PFSK-1 (cell line): ENCODE measurements around the gene RERE.

Experiments
- FOXP2 ChIP-seq: optimal IDR thresholded peaks from 2 replicates; pipeline ENCODE3; 2011; ENCODE audit warnings: borderline replicate concordance, control low read depth, inconsistent platforms; ENCODE audit not compliant: insufficient read depth; ENCODE audit errors: extremely low read length, extremely low read depth
- POLR2AphosphoS5 ChIP-seq: IDR thresholded peaks from 2 replicates; pipeline ENCODE4 v1.6.1; 2012; ENCODE audit warnings: low read depth, mild to moderate bottlenecking, control low read depth, low read length, moderate library complexity
- REST ChIP-seq, 2 experiments: IDR thresholded peaks; 2 replicates each; pipeline versions ENCODE4 v1.6.1 to v1.8.0; 2011 to 2012; ENCODE audit warnings: low read depth in 2 of 2, low read length in 2 of 2, control low read depth in 1 of 2, inconsistent platforms in 1 of 2, mild to moderate bottlenecking in 1 of 2, moderate library complexity in 1 of 2; ENCODE audit not compliant: insufficient read depth in 1 of 2
- SIN3A ChIP-seq: IDR thresholded peaks from 2 replicates; pipeline ENCODE4 v1.6.1; 2012; ENCODE audit warnings: mild to moderate bottlenecking, low read length, moderate library complexity, borderline replicate concordance; ENCODE audit not compliant: insufficient read depth
- TAF1 ChIP-seq: IDR thresholded peaks from 2 replicates; pipeline ENCODE4 v1.6.1; 2012; ENCODE audit warnings: low read length, control low read depth, borderline replicate concordance; ENCODE audit not compliant: insufficient read depth

Gene RERE

GRCh38 chr1:8790987-8791386, 26.5 kb downstream of the RERE start:
- no peak for TF ChIP-seq TAF1
- no peak for TF ChIP-seq FOXP2
- no peak for TF ChIP-seq POLR2AphosphoS5
- TF ChIP-seq SIN3A, result no peak
- no peak for TF ChIP-seq REST (IDR thresholded peaks at IDR 0.05; ENCODE audit: insufficient read depth in 1 of 2, low read depth in 2 of 2, low read length in 2 of 2)

- TF ChIP-seq POLR2AphosphoS5 (no peak), TAF1 (no peak), REST (IDR thresholded peaks at IDR 0.05; ENCODE audit: insufficient read depth in 1 of 2, low read depth in 2 of 2, low read length in 2 of 2) (no peak), FOXP2 (no peak), SIN3A (no peak)
Observed at GRCh38 chr1:8790478-8790877, 27.0 kb downstream of the RERE start.

GRCh38 chr1:8789314-8790214, 27.9 kb downstream of the RERE start:
- TF ChIP-seq REST (IDR thresholded peaks at IDR 0.05; ENCODE audit: insufficient read depth in 1 of 2, low read depth in 2 of 2, low read length in 2 of 2) (no peak), POLR2AphosphoS5 (no peak), TAF1 (no peak), SIN3A (no peak), FOXP2 (no peak)

GRCh38 chr1:8787218-8787617, 30.2 kb downstream of the RERE start:
- no peak for TF ChIP-seq SIN3A
- TF ChIP-seq TAF1, result no peak
- TF ChIP-seq FOXP2, result no peak
- no peak for TF ChIP-seq REST (IDR thresholded peaks at IDR 0.05; ENCODE audit: insufficient read depth in 1 of 2, low read depth in 2 of 2, low read length in 2 of 2)
- TF ChIP-seq POLR2AphosphoS5, result no peak

GRCh38 chr1:8782955-8783354, 34.5 kb downstream of the RERE start:
- TF ChIP-seq TAF1 (no peak), POLR2AphosphoS5 (no peak), FOXP2 (no peak), REST (IDR thresholded peaks at IDR 0.05; ENCODE audit: insufficient read depth in 1 of 2, low read depth in 2 of 2, low read length in 2 of 2) (no peak), SIN3A (no peak)
